H9 (cell line): ENCODE measurements around the gene GLIPR2. TPM values are rescaled to one million over a fixed set of nuclear protein-coding genes. Genes with fewer than 3 reads are reported as not detected.

Source experiments
- DNase-seq: peaks from one replicate; pipeline ENCODE4 v3.0.0-alpha.2; 2017
- H2AFZ ChIP-seq: one replicate; pipeline ENCODE4 v1.6.1; 2013; ENCODE audit warnings: mild to moderate bottlenecking, low read length, control low read depth, moderate library complexity
- H2AK5ac ChIP-seq: 2 replicates; pipeline ENCODE4 v1.6.1; 2013; ENCODE audit warnings: low read length, control low read depth, mixed read lengths; ENCODE audit not compliant: insufficient read length
- H2BK120ac ChIP-seq: one replicate; pipeline ENCODE4 v1.6.1; 2013; ENCODE audit warnings: low read depth, mild to moderate bottlenecking, low read length, control low read depth, inconsistent platforms; ENCODE audit not compliant: poor library complexity, severe bottlenecking
- H2BK12ac ChIP-seq: 2 replicates; pipeline ENCODE4 v1.6.1; 2013; ENCODE audit warnings: low read length, control low read depth, mixed read lengths, low read depth; ENCODE audit not compliant: insufficient read length
- H2BK15ac ChIP-seq: 2 replicates; pipeline ENCODE4 v1.6.1; 2013; ENCODE audit warnings: low read depth, low read length, control low read depth
- H2BK20ac ChIP-seq: one replicate; pipeline ENCODE4 v1.6.1; 2013; ENCODE audit warnings: low read depth, mild to moderate bottlenecking, low read length, control low read depth, inconsistent platforms; ENCODE audit not compliant: poor library complexity, severe bottlenecking
- H2BK5ac ChIP-seq: 2 replicates; pipeline ENCODE4 v1.6.1; 2013; ENCODE audit warnings: low read length, control low read depth, mixed read lengths; ENCODE audit not compliant: insufficient read length
- H3K14ac ChIP-seq: 2 replicates; pipeline ENCODE4 v1.6.1; 2013; ENCODE audit warnings: low read length, control low read depth; ENCODE audit not compliant: insufficient read depth
- H3K18ac ChIP-seq: 2 replicates; pipeline ENCODE4 v1.6.1; 2013; ENCODE audit warnings: low read depth, mild to moderate bottlenecking, mixed read lengths, low read length, control low read depth; ENCODE audit not compliant: insufficient read length
- H3K23ac ChIP-seq: 2 replicates; pipeline ENCODE4 v1.6.1; 2013; ENCODE audit warnings: low read length, control low read depth, mixed read lengths, low read depth; ENCODE audit not compliant: insufficient read length
- H3K23me2 ChIP-seq: 2 replicates; pipeline ENCODE4 v1.6.1; 2013; ENCODE audit warnings: low read depth, mild to moderate bottlenecking, mixed read lengths, low read length, control low read depth; ENCODE audit not compliant: insufficient read length, poor library complexity, severe bottlenecking
- H3K27ac ChIP-seq: 2 replicates; pipeline ENCODE4 v1.5.1; 2013; ENCODE audit warnings: low read length, control low read depth, mixed read lengths, low read depth; ENCODE audit not compliant: insufficient read length
- H3K27me3 ChIP-seq: 2 replicates; pipeline ENCODE4 v1.6.1; 2013; ENCODE audit warnings: low read length, control low read depth, inconsistent platforms; ENCODE audit not compliant: insufficient read depth
- H3K4ac ChIP-seq: 2 replicates; pipeline ENCODE4 v1.6.1; 2013; ENCODE audit warnings: low read depth, mild to moderate bottlenecking, control low read depth, inconsistent platforms, low read length, moderate library complexity
- H3K4me1 ChIP-seq: 2 replicates; pipeline ENCODE4 v1.6.1; 2013; ENCODE audit warnings: low read length, control low read depth, inconsistent platforms; ENCODE audit not compliant: insufficient read depth
- H3K4me2 ChIP-seq: 2 replicates; pipeline ENCODE4 v1.6.1; 2013; ENCODE audit warnings: low read length, control low read depth, mixed read lengths; ENCODE audit not compliant: insufficient read length, insufficient read depth
- H3K56ac ChIP-seq: 2 replicates; pipeline ENCODE4 v1.6.1; 2013; ENCODE audit warnings: low read depth, mild to moderate bottlenecking, mixed read lengths, low read length, control low read depth; ENCODE audit not compliant: insufficient read length
- H3K79me1 ChIP-seq: 2 replicates; pipeline ENCODE4 v1.6.1; 2013; ENCODE audit warnings: low read depth, mild to moderate bottlenecking, moderate library complexity, low read length, control low read depth, inconsistent platforms; ENCODE audit not compliant: insufficient read depth, poor library complexity, severe bottlenecking
- H3K79me2 ChIP-seq: 2 replicates; pipeline ENCODE4 v1.6.1; 2013; ENCODE audit warnings: low read length, control low read depth, inconsistent platforms; ENCODE audit not compliant: insufficient read depth
- H3K9ac ChIP-seq: 2 replicates; pipeline ENCODE4 v1.6.1; 2013; ENCODE audit warnings: low read length, control low read depth, mixed read lengths; ENCODE audit not compliant: insufficient read length; ENCODE audit errors: extremely low read depth
- H3K9me3 ChIP-seq: one replicate; pipeline ENCODE4 v1.6.1; 2013; ENCODE audit warnings: low read depth, low read length, inconsistent platforms; ENCODE audit not compliant: control insufficient read depth
- H3T11ph ChIP-seq: one replicate; pipeline ENCODE4 v1.6.1; 2013; ENCODE audit warnings: mild to moderate bottlenecking, low read length, control low read depth, inconsistent platforms
- H4K20me1 ChIP-seq: one replicate; pipeline ENCODE4 v1.6.1; 2013; ENCODE audit not compliant: control insufficient read depth, insufficient read length, insufficient read depth
- H4K5ac ChIP-seq: 2 replicates; pipeline ENCODE4 v1.6.1; 2013; ENCODE audit warnings: low read depth, mild to moderate bottlenecking, mixed read lengths, low read length, control low read depth; ENCODE audit not compliant: insufficient read length
- H4K8ac ChIP-seq: replicated peaks from 2 replicates; pipeline ENCODE4 v1.6.1; 2013; ENCODE audit warnings: low read length, control low read depth, mixed read lengths, low read depth; ENCODE audit not compliant: insufficient read length
- H4K91ac ChIP-seq: 2 replicates; pipeline ENCODE4 v1.6.1; 2013; ENCODE audit warnings: low read depth, mild to moderate bottlenecking, moderate library complexity, mixed read lengths, low read length, control low read depth; ENCODE audit not compliant: insufficient read length
- H3K27ac Mint-ChIP-seq, 3 experiments: 2 replicates in 2 of 3; 3 replicates in 1 of 3; pipeline ENCODE4 v1.8.0; 2020 to 2021; ENCODE audit warnings: mixed read lengths in 3 of 3, mild to moderate bottlenecking in 1 of 3, moderate library complexity in 1 of 3
- H3K27me3 Mint-ChIP-seq: 2 replicates; pipeline ENCODE4 v1.8.0; 2021; ENCODE audit warnings: low read depth, mild to moderate bottlenecking, moderate library complexity, mixed read lengths
- H3K36me3 Mint-ChIP-seq, 3 experiments: 2 replicates in 2 of 3; 3 replicates in 1 of 3; pipeline ENCODE4 v1.8.0; 2020 to 2021; ENCODE audit warnings: low read depth in 3 of 3, mixed read lengths in 3 of 3; ENCODE audit not compliant: insufficient read depth in 1 of 3
- H3K4me1 Mint-ChIP-seq, 2 experiments: 2 replicates each; pipeline ENCODE4 v1.8.0; 2020; ENCODE audit warnings: mixed read lengths in 2 of 2
- H3K4me3 Mint-ChIP-seq, 2 experiments: 2 replicates in 1 of 2; 3 replicates in 1 of 2; pipeline ENCODE4 v1.8.0; 2020 to 2021; ENCODE audit warnings: mild to moderate bottlenecking in 2 of 2, mixed read lengths in 2 of 2, moderate library complexity in 1 of 2
- H3K9me3 Mint-ChIP-seq, 2 experiments: 2 replicates in 1 of 2; 3 replicates in 1 of 2; pipeline ENCODE4 v1.8.0; 2020; ENCODE audit warnings: mild to moderate bottlenecking in 2 of 2, mixed read lengths in 2 of 2, moderate library complexity in 1 of 2
- CTCF ChIP-seq: fragments of 200-600 bp; sonication (generic); conservative IDR thresholded peaks from 3 replicates; pipeline ENCODE4 v1.8.0; 2021; ENCODE audit warnings: antibody characterized with exemption, mild to moderate bottlenecking
- WGBS: extraction: QIAGEN DNeasy Blood & Tissue Kit; methylation state at CpG from one replicate; pipeline ENCODE4 v1.1.7; 2013; ENCODE audit warnings: missing lambda C conversion rate, low lambda C conversion rate, mixed read lengths; ENCODE audit not compliant: insufficient read length; ENCODE audit errors: extremely low coverage; 5-methylcytosine and 5-hydroxymethylcytosine counted together
- total RNA-seq: library from RNA; stranded (reverse); gene quantifications from 2 replicates; pipeline ENCODE4 v1.2.1, GENCODE V29; 2021

The GLIPR2 gene
- total RNA-seq, 1 experiment from 2014 or later = 10.0 TPM

DNA sequence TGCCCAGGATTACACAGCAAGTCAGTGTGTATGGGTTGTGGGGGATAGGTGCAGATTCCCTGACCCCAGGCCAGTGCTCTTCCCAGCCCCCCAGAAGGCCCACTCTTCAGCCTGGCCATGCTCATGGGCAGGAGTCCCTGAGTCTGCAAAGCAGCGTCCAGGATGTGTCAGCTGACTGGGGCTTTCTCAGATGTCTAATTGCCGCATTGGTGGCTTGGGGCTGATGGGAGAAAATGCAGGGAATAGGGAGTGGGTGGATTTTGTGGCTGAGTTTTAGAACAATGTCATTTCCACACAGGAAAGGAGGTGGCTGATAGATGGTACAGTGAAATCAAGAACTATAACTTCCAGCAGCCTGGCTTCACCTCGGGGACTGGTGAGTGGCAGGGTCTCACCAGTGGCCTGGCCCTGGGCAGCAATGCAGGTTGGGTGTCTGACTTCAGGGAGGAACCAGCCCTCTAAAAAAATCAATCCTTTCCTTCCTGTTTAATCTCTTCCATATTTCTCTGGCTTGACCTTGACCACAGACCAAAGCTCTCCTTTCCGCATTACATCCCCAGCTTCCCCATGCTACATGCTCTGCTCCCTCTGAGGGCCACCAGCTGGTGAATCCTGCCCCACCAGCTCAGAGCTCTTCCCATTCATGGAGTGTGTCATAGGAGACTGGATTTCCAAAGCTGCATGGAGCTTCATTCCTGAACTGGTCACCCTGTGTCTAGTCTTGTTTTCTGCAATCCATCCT lies 14.2 kb downstream of the GLIPR2 start:
- Histone ChIP-seq H3T11ph (no peak overlapping the region), H3K27me3 (no peaks in the 10 kb centered on the region), H3K9me3 (no peaks in the 10 kb centered on the region), H2AK5ac (no peak overlapping the region), H3K9ac (no peak overlapping the region), H3K27ac (no peak overlapping the region), H3K4me1 (peaks cover 3% of the 10 kb centered on the region; the same call in 1 of the 2 replicates), H3K4me2 (no peak overlapping the region), H3K4ac (no peak overlapping the region), H2BK120ac (no peak overlapping the region), H2BK12ac (no peak overlapping the region), H4K91ac (no peak overlapping the region), H4K5ac (no peak overlapping the region), H2BK5ac (no peak overlapping the region), H4K20me1 (no peaks in the 10 kb centered on the region), H3K79me1 (no peaks in the 10 kb centered on the region), H3K23me2 (no peaks in the 10 kb centered on the region), H3K56ac (no peak overlapping the region), H2AFZ (no peak overlapping the region), H3K23ac (no peak overlapping the region), H2BK20ac (no peak overlapping the region), H3K18ac (no peak overlapping the region), H3K79me2 (no peaks in the 10 kb centered on the region), H3K14ac (no peak overlapping the region), H2BK15ac (no peak overlapping the region), H4K8ac (no peak overlapping the region)
- Mint-ChIP-seq H3K36me3 (peaks cover 7 to 13% (median 10%) of the 10 kb centered on the region in 3 experiments; a peak in 6 of 7 replicates), H3K4me3 (no peak overlapping the region), H3K9me3 (peaks cover 7% of the 10 kb centered on the region in 2 experiments), H3K27ac (no peak overlapping the region), H3K27me3 (peaks cover 3% of the 10 kb centered on the region), H3K4me1 (0 out of 4 replicates have a peak, but pooled peaks cover 0 to 3% of the 10 kb centered on the region in 2 experiments)
- no peak for DNase-seq
- WGBS = no CpG with 5 or more reads among the region's 4 CpGs
- no peak for TF ChIP-seq CTCF
